K562 (cell line): Measurements from ENCODE around the gene CHRM1. TPM values are rescaled to one million over a fixed set of nuclear protein-coding genes. Genes with fewer than 3 reads are reported as not detected.

Source experiments
- BCOR ChIP-seq: fragments of 450-650 bp; IDR thresholded peaks from 2 replicates; pipeline ENCODE4 v1.6.1; 2016
- BHLHE40 ChIP-seq: IDR thresholded peaks from 2 replicates; pipeline ENCODE4 v1.6.1; 2011; ENCODE audit warnings: low read length, improper control_type of control experiment
- C11orf30 ChIP-seq: fragments of 450-650 bp; IDR thresholded peaks from 2 replicates; pipeline ENCODE4 v1.6.1; 2016; ENCODE audit warnings: low read depth, mild to moderate bottlenecking
- CREB1 ChIP-seq, 2 experiments: sonication (generic) in 1 of 2; formaldehyde crosslinking in 1 of 2; IDR thresholded peaks; 2 replicates each; pipeline versions ENCODE4 v1.6.1 to v1.8.0; 2012 to 2022; ENCODE audit warnings: inconsistent platforms in 1 of 2, mild to moderate bottlenecking in 1 of 2, missing genetic modification reagents in 1 of 2, moderate library complexity in 1 of 2
- GABPB1 ChIP-seq: sonication (generic); formaldehyde crosslinking; IDR thresholded peaks from 2 replicates; pipeline ENCODE4 v1.8.0; 2022; ENCODE audit warnings: mild to moderate bottlenecking, missing genetic modification reagents
- NCOR1 ChIP-seq: fragments of 450-650 bp; IDR thresholded peaks from 2 replicates; pipeline ENCODE4 v1.6.1; 2016; ENCODE audit warnings: mild to moderate bottlenecking, moderate library complexity
- PML ChIP-seq: IDR thresholded peaks from 2 replicates; pipeline ENCODE4 v1.6.1; 2012; ENCODE audit warnings: low read length, inconsistent platforms
- SIN3A ChIP-seq, 2 experiments: fragments of 150-350 bp in 1 of 2; IDR thresholded peaks; 2 replicates each; pipeline ENCODE4 v1.6.1; 2011 to 2016; ENCODE audit warnings: borderline replicate concordance in 2 of 2, low read depth in 2 of 2, low read length in 2 of 2, mild to moderate bottlenecking in 2 of 2, moderate library complexity in 2 of 2; ENCODE audit not compliant: control insufficient read depth in 1 of 2
- STAT5A ChIP-seq: IDR thresholded peaks from 2 replicates; pipeline ENCODE4 v1.6.1; 2012; ENCODE audit warnings: low read length, inconsistent platforms, borderline replicate concordance
- polyA plus RNA-seq, 8 experiments: library from polyadenylated mRNA; depleted of rRNA in 4 of 8; stranded (reverse) in 5 of 8; unstranded in 3 of 8; fragments of >200 nt; fragmentation: Nextera tagmentation in 2 of 8; fragmentation: Illumina TruSeq in 1 of 8; extraction: Ambion mirVana in 2 of 8; extraction: Trizol in 1 of 8; gene quantifications; 2 replicates each; pipeline versions ENCODE4 v1.2.1 to v1.2.3, GENCODE V29; 2011 to 2014; ENCODE audit warnings: inconsistent platforms in 1 of 8, missing spikeins in 1 of 8
- total RNA-seq, 7 experiments: library from RNA; depleted of rRNA in 6 of 7; stranded (reverse); fragments of >200 nt in 6 of 7; fragmentation: Illumina TruSeq in 2 of 7; extraction: Trizol in 2 of 7; gene quantifications; 2 replicates each; pipeline versions ENCODE4 v1.2.1 to v1.2.3, GENCODE V29; 2011 to 2021; ENCODE audit warnings: low replicate concordance in 1 of 7
- TF ChIP-seq, protein P1 (sequence below): fragments of 450-650 bp; IDR thresholded peaks from 2 replicates; pipeline ENCODE4 v1.6.1; 2016; ENCODE audit warnings: mild to moderate bottlenecking, moderate library complexity
- TF ChIP-seq, protein P2 (sequence below), 2 experiments: fragments of 450-650 bp; conservative IDR thresholded peaks; 2 replicates each; pipeline ENCODE4 v1.6.1; 2017; ENCODE audit warnings: mild to moderate bottlenecking in 2 of 2, moderate library complexity in 2 of 2
- TF ChIP-seq, protein P3 (sequence below): fragments of 450-650 bp; IDR thresholded peaks from one replicate; pipeline ENCODE4 v1.6.1; 2018; ENCODE audit warnings: mild to moderate bottlenecking, moderate library complexity; ENCODE audit not compliant: partially characterized antibody

CHRM1 gene
- total and polyA plus RNA-seq, 9 of the 15 experiments (the other 6 are each of a cell fraction or from before 2014, with no cell fraction given) = not detected

DNA sequence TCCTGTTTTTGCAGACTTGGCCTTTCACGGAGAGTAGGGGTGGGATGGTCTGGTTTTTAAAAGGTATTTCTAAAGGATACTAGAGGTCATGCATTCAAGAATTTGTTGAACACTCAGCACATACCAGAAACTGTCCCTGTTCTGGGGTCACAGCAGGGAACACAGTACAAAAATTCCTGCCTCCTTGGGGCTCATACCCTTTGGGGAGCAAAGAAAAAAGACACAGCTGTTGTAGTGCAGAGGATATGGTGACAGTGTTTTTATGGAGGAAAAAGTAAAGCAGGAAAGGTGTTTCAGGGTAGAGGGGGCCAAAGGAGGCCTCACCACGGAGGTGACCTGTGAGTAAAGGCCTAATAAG, 32.1 kb downstream of the CHRM1 start (continued):
- TF ChIP-seq, protein P1, sequence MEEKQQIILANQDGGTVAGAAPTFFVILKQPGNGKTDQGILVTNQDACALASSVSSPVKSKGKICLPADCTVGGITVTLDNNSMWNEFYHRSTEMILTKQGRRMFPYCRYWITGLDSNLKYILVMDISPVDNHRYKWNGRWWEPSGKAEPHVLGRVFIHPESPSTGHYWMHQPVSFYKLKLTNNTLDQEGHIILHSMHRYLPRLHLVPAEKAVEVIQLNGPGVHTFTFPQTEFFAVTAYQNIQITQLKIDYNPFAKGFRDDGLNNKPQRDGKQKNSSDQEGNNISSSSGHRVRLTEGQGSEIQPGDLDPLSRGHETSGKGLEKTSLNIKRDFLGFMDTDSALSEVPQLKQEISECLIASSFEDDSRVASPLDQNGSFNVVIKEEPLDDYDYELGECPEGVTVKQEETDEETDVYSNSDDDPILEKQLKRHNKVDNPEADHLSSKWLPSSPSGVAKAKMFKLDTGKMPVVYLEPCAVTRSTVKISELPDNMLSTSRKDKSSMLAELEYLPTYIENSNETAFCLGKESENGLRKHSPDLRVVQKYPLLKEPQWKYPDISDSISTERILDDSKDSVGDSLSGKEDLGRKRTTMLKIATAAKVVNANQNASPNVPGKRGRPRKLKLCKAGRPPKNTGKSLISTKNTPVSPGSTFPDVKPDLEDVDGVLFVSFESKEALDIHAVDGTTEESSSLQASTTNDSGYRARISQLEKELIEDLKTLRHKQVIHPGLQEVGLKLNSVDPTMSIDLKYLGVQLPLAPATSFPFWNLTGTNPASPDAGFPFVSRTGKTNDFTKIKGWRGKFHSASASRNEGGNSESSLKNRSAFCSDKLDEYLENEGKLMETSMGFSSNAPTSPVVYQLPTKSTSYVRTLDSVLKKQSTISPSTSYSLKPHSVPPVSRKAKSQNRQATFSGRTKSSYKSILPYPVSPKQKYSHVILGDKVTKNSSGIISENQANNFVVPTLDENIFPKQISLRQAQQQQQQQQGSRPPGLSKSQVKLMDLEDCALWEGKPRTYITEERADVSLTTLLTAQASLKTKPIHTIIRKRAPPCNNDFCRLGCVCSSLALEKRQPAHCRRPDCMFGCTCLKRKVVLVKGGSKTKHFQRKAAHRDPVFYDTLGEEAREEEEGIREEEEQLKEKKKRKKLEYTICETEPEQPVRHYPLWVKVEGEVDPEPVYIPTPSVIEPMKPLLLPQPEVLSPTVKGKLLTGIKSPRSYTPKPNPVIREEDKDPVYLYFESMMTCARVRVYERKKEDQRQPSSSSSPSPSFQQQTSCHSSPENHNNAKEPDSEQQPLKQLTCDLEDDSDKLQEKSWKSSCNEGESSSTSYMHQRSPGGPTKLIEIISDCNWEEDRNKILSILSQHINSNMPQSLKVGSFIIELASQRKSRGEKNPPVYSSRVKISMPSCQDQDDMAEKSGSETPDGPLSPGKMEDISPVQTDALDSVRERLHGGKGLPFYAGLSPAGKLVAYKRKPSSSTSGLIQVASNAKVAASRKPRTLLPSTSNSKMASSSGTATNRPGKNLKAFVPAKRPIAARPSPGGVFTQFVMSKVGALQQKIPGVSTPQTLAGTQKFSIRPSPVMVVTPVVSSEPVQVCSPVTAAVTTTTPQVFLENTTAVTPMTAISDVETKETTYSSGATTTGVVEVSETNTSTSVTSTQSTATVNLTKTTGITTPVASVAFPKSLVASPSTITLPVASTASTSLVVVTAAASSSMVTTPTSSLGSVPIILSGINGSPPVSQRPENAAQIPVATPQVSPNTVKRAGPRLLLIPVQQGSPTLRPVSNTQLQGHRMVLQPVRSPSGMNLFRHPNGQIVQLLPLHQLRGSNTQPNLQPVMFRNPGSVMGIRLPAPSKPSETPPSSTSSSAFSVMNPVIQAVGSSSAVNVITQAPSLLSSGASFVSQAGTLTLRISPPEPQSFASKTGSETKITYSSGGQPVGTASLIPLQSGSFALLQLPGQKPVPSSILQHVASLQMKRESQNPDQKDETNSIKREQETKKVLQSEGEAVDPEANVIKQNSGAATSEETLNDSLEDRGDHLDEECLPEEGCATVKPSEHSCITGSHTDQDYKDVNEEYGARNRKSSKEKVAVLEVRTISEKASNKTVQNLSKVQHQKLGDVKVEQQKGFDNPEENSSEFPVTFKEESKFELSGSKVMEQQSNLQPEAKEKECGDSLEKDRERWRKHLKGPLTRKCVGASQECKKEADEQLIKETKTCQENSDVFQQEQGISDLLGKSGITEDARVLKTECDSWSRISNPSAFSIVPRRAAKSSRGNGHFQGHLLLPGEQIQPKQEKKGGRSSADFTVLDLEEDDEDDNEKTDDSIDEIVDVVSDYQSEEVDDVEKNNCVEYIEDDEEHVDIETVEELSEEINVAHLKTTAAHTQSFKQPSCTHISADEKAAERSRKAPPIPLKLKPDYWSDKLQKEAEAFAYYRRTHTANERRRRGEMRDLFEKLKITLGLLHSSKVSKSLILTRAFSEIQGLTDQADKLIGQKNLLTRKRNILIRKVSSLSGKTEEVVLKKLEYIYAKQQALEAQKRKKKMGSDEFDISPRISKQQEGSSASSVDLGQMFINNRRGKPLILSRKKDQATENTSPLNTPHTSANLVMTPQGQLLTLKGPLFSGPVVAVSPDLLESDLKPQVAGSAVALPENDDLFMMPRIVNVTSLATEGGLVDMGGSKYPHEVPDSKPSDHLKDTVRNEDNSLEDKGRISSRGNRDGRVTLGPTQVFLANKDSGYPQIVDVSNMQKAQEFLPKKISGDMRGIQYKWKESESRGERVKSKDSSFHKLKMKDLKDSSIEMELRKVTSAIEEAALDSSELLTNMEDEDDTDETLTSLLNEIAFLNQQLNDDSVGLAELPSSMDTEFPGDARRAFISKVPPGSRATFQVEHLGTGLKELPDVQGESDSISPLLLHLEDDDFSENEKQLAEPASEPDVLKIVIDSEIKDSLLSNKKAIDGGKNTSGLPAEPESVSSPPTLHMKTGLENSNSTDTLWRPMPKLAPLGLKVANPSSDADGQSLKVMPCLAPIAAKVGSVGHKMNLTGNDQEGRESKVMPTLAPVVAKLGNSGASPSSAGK = no peak
- TF ChIP-seq CREB1 (IDR thresholded peaks at IDR 0.05) = 0 out of 2 replicates have a peak, but pooled peaks have one; percentile 4
- TF ChIP-seq CREB1 (CRISPR knock-in tag; IDR thresholded peaks at IDR 0.05) = no peak
- TF ChIP-seq, protein P2, sequence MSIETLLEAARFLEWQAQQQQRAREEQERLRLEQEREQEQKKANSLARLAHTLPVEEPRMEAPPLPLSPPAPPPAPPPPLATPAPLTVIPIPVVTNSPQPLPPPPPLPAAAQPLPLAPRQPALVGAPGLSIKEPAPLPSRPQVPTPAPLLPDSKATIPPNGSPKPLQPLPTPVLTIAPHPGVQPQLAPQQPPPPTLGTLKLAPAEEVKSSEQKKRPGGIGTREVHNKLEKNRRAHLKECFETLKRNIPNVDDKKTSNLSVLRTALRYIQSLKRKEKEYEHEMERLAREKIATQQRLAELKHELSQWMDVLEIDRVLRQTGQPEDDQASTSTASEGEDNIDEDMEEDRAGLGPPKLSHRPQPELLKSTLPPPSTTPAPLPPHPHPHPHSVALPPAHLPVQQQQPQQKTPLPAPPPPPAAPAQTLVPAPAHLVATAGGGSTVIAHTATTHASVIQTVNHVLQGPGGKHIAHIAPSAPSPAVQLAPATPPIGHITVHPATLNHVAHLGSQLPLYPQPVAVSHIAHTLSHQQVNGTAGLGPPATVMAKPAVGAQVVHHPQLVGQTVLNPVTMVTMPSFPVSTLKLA (conservative IDR thresholded peaks at IDR 0.05) = 0 out of 4 replicates have a peak, but pooled peaks of 1 of the 2 experiments have one; percentile 34
- no peak for TF ChIP-seq BCOR
- TF ChIP-seq PML = peak; percentile 73; the same call in 1 of the 2 replicates
- peak; percentile 47; the same call in 1 of the 2 replicates for TF ChIP-seq C11orf30
- no peak for TF ChIP-seq BHLHE40
- TF ChIP-seq, protein P3, sequence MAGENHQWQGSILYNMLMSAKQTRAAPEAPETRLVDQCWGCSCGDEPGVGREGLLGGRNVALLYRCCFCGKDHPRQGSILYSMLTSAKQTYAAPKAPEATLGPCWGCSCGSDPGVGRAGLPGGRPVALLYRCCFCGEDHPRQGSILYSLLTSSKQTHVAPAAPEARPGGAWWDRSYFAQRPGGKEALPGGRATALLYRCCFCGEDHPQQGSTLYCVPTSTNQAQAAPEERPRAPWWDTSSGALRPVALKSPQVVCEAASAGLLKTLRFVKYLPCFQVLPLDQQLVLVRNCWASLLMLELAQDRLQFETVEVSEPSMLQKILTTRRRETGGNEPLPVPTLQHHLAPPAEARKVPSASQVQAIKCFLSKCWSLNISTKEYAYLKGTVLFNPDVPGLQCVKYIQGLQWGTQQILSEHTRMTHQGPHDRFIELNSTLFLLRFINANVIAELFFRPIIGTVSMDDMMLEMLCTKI = no peak
- 0 out of 2 replicates have a peak, but pooled peaks have one; percentile 37 for TF ChIP-seq STAT5A
- 0 out of 2 replicates have a peak, but pooled peaks have one; percentile 14 for TF ChIP-seq NCOR1
- peak; percentile 15; the same call in 1 of the 2 replicates for TF ChIP-seq GABPB1 (CRISPR knock-in tag)
- TF ChIP-seq SIN3A (IDR thresholded peaks at IDR 0.05; ENCODE audit: borderline replicate concordance in 2 of 2, control insufficient read depth in 1 of 2, low read depth in 2 of 2, low read length in 2 of 2) = peak in 1 of 2 experiments; percentile 71; a peak in 1 of 4 replicates
